HG03097 (cell line): ENCODE measurements around the gene ELN.
"Not testable (repeated sequence)": the region's sequence is repeated elsewhere in the genome, so short reads cannot be mapped to it uniquely, and the experiment has no call there.

Experiments used
- ATAC-seq: cut with Tn5 transposase; IDR thresholded peaks from one replicate; pipeline ENCODE4 v1.9.1; 2021; ENCODE audit not compliant: unreplicated experiment, low FRiP score

Gene ELN

DNA sequence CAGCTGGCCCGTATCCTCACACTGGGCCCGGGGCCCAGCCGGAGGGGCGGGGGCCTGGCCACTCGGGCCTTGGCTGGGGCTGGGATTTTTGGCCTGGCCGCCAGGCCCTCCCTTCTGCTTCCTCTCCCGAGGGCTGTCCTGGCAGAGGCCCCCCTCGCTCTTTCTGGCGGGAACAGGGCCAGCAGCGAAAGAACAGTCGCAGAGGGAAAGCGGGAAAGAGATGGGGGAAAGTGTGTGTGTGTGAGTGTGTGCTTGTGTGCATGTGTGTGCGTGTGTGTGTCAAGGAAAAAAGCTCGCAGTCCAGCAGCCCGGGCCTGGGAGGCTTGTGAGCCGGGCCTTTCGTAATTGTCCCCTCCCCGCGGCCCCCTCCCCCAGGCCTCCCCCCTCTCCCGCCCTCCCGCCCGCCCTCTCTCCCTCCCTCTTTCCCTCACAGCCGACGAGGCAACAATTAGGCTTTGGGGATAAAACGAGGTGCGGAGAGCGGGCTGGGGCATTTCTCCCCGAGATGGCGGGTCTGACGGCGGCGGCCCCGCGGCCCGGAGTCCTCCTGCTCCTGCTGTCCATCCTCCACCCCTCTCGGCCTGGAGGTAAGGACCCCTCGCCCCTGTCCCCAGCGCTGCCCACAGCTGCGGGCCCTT lies at the start of gene ELN:
ELN (plus strand) TSS at position 491 of the 638 bp plus-strand sequence; CDS start at position 506, 15 bp downstream.
- ATAC-seq: no peak

DNA sequence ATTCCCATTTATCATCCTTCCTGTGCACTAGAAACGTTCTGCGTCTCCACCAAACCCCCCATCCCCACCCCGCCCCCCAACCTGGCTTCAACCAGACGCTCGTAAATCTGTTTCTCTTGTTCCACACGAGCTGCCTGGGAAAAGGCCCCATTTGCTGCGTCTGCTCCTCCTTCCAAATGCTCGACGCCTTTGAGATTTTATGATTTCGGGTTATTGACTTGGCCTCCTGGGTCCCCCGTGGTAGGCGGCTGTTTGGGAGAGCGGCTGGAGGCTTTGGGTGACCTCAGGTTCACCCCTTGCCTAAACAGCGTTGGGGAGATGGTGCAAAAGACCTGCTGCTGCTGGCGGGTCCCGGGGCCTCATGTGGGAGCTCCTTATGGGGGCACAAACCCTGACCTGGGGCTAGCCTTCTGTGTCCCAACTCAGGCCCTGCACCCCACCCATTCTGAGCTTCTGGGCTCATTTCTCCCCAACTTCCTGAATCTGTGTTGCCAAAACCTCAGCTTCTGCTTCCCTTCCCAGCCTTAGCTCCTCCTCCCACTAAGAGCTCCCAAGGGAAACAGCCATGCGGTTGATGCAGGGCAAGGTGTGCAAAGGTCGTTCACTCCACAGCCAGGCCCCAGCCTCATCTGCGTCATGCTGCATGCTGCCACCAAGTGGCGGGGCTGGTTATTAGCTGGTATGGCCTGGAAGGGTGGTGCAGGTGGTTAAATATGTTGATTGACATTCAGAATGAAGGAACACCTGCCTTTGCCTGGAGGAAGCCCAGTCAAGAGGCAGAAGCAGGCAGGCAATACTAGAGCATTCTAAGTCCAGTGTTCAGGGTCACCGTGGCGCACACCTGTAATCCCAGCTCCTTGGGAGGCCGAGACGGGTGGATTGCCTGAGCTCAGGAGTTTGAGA lies 49.1 kb upstream of the ELN start:
- ATAC-seq: no peak

DNA sequence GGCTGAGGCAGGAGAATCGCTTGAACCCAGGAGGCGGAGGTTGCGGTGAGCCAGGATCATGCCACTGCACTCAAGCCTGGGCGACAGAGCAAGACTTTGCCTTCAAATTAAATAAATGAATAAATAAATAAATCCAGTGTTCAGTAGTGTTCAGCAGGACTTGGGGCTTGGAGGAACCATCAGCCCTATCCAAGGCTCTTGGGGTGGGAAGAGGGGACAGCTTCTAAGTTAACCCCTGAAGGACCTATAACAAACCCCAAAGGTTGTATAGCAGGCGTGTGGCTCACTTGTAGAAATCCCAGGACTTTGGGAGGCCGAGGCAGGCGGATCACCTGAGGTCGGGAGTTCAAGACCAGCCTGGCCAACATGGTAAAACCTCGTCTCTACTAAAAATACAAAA lies 48.3 kb upstream of the ELN start:
- ATAC-seq: not testable (repeated sequence)

DNA sequence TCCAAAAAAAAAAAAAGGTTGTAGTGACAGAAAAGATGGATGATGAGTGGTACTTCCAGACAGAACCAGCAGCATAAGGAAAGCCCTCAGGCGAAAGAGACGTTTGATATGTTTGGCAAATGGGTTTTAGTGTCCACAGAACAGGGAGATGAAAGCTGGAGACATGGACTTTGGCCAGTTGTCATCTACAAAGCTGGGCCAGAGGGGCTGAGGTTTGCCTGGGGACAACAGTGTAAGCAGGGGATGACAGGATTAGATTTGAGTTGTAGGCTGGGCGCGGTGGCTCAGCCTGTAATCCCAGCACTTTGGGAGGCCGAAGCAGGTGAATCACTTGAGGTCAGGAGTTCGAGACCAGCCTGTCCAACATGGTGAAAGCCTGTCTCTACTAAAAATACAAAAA lies 47.8 kb upstream of the ELN start:
- ATAC-seq: no peak

DNA sequence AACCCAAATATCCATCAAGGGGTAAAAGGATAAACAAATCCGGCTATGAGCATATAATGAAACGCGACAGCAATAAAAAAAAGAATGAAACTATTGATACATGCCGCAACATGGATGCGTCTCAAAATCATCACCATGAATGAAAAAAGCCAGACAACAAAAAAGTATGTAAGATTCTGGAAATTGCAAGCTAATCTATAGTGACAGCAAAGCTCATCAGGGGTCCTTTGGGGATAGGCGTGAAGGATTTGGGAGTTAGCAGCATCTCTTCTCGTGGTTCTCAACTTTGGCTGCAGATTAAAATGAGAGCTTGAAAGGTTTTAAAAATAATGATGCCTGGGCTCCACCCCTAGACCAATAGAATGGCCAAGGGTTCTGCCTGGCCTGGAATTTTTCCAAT lies 46.0 kb upstream of the ELN start:
- no peak for ATAC-seq

DNA sequence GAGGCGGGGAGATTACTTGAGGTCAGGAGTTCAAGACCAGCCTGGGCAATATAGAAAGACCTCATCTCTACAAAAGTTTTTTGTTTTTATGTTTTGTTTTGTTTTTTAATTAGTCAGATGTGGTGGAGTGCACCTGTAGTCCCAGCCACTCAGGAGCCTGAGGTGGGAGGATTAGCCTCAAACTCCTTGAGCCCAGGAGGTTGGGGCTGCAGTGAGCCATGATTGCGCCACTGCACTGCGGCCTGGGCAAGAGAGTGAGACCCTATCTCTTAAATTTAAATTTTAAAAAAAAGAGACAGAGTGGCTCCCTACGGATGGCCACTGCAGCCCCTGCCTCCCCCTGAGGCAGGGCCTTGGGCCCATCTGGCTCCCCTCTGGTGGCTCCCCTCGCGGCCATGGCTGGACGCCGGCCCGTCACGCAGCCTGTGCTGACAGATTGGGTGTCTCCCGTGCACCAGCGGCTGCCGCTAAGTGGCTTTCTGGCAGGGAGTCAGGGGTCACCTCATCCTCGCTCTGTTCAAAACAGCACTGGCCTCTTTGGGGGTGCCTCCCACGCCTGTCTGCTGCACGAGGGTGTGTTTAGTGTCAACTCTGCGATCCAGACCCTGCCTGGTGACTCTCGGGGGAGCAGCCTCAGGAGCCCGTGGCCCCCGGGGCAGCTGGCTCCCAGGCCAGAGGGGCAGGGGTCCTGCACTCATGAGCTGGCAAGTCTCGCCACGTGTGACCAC lies 44.4 kb upstream of the ELN start:
- ATAC-seq: no peak

DNA sequence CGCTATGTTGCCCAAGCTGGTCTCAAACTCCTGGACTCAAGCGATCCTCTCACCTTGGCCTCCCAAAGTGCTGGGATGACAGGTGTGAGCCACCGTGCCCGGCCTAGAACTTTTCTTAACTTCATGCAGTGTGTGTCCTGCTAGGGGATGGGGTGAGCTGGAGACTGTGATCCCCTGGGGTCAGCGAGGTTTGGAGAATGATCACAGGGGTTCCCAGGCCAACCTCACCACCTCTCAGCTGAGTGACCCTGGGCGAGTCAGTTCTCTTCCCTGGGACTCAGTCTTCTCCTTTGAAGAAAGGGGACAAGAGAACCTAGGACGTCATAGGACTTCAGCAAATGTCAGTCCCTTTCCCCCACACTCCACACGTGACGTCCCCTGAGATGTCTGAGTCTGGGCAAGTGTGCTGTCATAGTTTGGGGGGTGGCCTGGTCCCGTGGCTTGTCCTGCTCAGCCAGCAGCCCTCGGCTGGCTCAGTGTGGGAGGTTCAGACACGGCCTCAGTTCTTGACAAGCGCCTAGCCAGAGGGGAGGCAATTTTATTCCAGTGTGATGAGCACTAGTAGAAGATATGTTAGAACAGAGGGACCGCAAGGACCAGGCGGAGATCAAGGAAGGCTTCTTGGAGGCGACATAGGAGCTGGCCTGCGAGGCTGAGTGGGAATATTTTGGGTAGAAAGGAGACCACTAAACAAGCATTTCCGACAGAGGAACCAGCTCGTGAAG lies 43.3 kb upstream of the ELN start:
- no peak for ATAC-seq

DNA sequence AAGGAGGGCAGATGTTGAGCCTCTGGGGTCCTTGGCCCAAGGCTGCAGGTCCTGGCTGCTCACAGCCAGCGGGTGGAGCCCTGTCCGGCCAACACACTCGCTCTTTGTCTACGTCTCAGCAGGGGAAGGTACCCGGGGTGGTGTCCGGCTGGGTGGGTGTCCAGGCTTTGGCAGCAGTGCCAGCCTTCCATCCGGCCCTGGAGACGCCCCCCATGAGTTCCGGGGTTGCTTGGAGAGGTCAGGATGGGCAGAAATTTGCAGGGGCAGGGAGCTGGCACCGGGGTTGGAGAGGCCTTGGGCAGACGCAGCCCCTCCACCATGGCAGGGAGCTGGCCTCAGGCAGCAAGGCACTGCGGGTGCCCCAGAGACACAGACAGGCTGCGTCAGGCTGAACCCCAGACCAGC lies 42.2 kb upstream of the ELN start:
- ATAC-seq: no peak

DNA sequence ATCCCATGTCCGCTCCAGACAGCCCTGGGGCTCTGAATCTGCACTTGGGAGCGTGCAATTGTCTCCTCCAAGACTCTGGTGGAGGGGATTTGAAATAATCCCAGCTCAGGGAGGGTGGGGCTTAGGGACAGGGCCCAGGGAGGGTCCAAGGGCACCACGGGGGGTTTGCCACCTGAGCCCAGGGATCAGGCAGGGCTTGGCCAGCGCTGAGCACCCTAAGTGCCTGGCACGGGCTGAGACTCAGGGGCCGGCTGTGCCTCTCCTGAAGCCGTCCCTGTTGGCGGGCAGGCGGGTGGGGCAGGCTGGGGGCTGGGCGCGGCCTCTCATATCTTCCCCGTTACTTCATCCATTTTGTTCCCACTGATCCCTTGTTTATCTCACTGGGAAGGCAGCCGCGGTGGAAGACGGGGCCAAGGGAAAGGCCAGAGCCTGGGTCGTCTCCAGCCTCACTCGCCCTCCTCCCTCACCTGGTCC lies 41.8 kb upstream of the ELN start:
- no peak for ATAC-seq

DNA sequence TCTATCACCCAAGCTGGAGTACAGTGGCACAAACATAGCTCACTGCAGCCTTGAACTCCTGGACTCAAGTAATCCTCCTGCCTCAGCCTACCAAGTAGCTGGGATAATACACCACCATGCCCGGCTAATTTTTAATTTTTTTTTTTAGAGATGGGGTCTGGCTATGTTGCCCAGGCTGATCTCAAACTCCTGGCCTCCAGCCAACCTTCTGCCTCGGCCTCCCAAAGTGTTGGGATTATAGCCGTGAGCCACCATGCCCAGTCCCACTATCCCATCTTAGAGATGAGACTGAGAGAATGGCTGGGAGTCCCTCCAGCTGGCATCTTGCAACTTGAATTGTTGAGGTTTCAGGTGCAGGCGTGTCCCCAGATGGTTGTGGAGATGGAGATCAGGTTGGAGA lies 40.7 kb upstream of the ELN start:
- no peak for ATAC-seq

DNA sequence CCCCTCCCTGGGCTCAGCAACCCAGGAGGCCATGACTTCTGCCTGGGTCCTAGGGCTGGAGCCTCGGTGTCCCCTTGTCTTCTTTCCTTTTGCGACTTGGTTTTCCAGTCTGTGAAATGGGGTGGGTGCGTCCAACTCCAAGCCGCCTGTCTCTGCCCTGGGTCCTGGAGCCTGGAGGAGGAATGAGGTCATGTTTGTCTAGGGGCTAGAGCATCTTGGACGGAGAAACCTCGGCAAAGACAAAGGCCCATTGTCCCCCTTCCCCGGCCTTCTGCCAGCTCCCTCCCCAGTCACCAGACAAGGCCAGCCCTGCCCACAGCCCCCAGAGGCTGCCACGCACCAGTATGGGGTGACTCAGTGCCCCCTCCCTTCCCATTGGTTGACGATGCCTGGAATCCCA lies 39.8 kb upstream of the ELN start:
- no peak for ATAC-seq

DNA sequence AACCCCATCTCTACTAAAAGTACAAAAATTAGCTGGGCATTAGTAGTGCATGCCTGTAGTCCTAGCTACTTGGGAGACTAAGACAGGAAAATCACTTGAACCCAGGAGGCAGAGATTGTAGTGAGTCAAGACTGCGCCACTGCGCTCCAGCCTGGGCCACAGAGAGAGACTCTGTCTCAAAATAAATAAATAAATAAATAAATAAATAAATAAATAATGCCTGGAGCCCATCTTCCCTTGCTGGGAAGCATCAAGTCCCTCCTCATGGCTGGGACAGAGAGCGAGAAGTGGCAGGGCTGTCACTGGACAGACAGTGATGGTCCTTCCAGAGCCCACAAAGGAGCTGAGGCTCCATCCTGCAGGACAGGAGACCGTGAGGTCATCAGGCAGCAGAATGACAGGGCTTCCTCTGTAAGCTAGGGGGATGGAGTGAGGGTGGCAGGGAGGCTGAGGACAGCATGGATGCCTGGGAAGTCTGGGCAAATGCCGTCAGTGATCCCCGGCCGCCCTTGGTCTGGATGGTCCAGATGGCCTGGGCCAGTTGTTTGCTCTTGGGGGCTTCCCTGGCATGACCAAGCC lies 36.4 kb upstream of the ELN start:
- no peak for ATAC-seq

DNA sequence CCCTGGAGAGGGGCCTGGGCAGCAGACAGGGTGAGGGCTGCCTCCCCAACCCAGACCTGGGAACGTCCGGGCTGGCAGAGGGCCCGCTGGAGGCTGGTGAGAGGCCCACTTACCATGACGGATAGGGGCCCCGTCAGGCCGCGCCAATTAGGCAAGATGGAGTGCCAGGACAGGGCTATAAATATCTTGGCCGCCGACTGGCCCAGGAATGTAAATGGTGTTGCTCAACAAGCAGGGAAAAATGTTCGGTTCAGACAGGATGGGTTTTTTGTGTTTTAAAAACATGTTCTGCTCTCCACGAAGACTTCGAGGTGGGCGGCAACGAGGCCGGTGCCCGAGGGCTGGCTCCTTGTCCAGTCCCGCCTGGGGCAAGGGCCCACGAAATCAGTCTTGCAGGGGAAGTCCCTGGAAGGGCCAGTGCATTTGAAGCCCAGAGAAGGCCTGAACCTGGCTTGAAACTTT lies 35.8 kb upstream of the ELN start:
- no peak for ATAC-seq

DNA sequence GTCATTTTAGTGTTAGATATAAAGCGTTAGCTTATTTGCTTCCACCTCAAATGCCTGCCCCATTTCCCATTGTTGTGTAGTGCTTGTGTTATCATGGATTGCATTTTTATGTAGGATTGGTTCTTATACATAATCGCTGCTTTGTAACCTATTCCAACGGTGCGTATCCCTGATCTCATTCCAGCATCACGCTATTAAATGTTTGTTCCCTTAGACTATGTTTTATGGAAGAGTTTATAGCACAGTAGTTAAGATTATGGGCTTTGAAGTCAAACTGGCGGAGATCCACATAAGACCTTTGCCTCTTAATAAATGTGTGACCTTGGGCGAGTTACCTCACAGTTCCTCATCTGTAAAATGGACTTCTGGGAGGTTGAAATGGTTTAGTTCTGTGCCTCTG lies 34.0 kb upstream of the ELN start:
- ATAC-seq: no peak

DNA sequence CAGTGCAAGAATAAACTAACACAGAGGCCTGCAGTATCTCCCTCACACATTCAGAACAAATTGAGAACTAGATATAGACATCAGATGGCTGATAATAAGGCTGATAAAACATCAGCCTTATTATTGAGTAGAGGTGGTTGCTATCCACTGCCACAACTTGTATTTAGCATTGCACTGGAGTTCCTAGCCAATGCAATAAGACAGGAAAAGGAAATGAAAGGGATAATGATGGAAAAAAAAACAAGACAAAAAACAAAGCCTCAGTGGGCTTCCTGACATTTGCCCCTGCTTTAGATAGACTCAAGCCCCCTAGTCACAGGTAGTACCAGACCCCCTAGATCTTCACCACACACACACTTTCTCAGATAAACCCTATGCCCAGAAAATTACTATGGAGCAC lies 33.2 kb upstream of the ELN start:
- ATAC-seq: no peak

DNA sequence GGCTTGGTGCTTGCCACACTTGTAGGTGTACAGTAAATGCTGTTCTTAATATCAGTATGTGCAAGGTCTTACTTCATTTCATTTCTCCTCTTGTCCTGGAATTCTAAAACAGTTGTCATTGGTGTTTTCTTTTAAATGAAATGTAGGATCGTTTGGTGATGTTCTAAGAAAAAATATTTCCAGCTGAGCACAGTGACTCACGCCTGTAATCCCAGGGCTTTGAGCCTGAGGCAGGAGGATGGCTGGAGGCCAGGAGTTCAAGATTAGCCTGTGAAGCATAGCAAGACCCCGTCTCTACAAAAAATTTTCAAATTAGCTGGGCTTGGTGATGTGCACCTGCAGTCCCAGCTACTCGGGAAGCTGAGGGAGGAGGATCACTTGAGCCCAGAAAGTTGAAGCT lies 32.6 kb upstream of the ELN start:
- no peak for ATAC-seq

DNA sequence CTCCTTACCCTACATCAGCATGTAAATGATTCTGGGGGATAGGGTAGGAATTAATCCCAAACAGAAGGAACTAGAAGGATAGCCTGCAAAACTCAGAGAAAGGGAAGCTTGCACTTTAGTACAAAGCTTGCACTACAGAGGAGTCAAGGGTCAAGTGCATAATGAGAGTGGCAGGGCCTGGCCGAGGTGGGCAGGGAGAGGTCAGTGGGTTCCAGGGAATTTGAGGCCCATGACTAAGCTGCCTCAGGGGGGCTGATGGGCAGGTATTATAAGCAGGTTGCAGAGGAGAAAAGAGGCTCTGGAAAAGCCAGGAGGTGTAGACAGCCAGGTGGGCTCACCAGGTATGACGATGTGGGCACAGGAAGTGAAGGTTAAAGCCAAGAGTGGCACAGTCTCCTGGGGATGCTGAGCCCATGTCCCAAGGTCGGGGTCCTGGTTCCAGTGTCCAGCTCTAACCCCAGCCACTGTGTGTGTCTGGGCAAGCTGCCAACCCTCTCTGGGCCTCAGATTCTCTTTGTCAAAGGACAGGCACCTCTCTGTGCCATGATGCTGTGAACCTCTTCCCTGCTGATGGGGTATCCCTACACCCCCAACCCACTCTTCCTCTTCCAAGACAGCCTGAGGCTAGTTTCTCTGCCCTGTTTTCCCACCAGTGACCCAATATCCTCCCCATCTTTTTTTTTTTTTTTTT lies 32.0 kb upstream of the ELN start:
- ATAC-seq: no peak

DNA sequence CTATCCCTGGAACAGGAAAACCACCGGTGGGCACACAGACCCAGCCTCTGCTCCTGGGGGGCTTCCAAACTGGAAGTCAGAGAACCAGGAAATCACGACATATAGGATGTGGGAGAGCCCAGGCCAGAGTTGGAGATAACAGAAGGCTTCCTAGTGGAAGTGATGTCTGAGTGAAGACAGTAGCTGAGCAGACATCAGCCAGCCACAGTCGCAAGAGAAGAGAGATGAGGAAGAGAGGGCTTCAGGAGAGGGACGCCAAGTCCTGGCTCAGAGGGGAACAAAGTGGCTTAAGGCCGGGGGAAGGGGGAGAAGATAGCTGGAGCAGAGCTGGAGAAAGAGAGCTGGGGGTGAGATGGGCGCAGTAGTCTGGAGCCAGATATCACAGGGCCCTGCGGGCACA lies 30.9 kb upstream of the ELN start:
- no peak for ATAC-seq

DNA sequence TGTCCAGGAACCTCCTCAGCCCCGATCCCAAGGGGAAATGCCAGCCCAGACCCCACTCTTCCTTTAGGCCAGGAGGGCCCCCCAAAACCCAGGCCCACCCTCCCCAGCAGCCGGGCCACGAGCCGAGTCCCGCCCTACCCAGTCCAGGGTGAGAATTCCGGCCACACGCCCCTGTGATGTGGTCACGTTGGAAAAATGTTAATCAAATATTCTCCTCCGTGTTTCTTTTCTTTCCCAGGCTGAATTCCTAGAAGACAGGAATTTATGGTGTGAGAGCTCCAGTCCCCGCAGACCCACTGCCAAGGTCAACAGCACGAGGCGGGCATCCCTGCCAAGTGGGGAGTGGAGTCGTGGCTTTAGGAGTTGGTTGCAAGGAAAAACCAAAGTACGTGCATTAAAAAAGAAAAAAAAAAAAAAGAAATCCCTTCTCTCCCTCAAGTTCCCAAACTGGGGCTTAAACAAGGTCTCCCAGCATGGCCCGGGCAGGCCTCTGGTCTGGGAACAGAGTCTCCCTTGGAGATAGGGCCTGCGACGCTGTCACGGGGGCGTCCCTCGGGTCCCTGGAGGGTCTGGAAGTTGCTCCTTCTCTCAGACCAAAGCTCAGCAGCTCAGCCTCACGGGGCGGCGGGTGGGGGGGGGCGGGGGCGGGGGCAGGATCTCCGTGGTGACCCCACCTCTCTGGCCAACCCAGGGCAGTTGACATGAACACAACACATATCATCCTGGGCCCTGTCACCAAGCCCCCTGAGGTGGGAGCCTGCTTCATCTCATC lies 28.1 kb upstream of the ELN start:
- no peak for ATAC-seq
